Measurements from ENCODE around the gene FPGS.
"Not testable (repeated sequence)": the region's sequence is repeated elsewhere in the genome, so short reads cannot be mapped to it uniquely, and the experiment has no call there.

FPGS gene, protein sequence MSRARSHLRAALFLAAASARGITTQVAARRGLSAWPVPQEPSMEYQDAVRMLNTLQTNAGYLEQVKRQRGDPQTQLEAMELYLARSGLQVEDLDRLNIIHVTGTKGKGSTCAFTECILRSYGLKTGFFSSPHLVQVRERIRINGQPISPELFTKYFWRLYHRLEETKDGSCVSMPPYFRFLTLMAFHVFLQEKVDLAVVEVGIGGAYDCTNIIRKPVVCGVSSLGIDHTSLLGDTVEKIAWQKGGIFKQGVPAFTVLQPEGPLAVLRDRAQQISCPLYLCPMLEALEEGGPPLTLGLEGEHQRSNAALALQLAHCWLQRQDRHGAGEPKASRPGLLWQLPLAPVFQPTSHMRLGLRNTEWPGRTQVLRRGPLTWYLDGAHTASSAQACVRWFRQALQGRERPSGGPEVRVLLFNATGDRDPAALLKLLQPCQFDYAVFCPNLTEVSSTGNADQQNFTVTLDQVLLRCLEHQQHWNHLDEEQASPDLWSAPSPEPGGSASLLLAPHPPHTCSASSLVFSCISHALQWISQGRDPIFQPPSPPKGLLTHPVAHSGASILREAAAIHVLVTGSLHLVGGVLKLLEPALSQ

DNA sequence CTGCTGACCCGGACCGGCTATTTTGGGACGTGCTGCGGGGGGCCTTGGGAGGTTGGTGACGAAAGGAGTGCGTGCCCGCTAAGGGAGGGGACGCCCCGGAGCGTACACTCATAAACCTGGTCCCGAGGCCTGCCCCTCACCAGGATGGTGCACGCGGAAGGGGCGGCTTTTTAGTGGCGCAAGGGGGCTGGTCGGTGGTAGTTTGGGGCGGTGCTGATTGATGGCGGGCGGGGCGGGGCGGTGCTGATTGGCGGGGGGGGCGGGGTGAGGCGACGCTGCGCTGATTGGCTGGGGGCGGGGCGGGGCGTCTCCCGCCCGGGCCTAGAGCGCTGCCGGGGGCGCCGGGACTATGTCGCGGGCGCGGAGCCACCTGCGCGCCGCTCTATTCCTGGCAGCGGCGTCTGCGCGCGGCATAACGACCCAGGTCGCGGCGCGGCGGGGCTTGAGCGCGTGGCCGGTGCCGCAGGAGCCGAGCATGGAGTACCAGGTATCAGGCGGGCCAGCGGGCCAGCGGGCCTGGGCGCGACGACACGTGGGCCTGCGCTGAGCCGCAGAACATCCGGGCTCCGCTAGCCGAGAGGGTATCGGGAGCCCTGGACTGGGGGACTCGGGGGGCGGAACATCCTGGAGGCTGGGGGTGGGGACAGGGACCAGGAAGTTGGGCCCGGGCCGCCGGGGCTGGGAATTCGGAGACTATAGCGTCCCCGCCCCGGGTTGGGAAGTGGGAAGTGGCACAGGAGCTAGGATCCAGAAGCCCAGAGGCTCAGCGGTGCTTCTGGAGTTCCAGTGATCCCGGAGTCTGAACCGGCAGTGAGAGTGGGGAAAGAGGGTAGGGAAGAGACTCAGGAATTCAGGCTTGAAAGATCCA is at the start of gene FPGS:
FPGS (plus strand) TSS at position 307 of the 868 bp plus-strand sequence; CDS start at position 350, 43 bp downstream.
- DNase-seq (ENCODE audit: low spot score), result peak; percentile 84

DNA sequence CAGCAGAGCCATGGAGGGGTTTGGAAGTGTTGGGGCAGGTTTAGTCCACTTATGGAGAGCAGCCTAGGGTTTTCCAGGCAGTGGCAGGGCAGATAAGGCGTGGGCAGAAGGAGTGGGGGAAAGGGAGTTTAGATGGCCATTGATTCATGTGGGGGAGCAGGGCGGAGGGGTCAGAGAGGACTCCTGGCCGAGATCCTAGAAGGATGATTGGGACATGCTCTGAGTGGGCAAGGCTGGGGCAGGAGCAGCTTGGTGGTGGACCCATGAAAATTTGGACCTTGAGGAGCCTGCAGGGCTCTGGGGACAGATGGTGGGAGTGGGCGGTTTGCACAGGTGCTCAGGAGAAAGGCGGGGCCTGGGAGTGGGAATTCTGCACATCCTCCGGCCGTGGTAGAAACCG is 49.5 kb upstream of the FPGS start:
- no peak for DNase-seq (ENCODE audit: low spot score)

DNA sequence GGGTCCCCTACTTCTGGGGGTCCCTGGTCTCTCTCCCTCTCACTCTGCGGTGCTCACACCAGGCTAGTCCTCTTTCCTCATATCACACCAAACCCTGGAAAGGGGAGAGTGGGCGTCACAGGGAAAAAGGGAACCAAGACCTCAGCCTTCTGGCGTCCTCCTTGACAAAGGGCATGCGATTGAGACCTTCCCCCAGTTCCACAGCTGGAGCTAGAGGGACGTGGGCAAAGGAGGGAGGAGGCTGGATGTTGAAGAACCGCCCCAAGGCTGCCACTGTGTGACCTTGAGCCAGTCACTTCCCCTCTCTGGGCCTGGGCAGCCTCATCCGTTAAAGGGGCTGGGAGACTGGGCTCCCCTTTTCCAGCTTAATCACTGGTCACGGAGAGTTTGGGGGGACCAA is 49.1 kb upstream of the FPGS start:
- DNase-seq (ENCODE audit: low spot score), result no peak

DNA sequence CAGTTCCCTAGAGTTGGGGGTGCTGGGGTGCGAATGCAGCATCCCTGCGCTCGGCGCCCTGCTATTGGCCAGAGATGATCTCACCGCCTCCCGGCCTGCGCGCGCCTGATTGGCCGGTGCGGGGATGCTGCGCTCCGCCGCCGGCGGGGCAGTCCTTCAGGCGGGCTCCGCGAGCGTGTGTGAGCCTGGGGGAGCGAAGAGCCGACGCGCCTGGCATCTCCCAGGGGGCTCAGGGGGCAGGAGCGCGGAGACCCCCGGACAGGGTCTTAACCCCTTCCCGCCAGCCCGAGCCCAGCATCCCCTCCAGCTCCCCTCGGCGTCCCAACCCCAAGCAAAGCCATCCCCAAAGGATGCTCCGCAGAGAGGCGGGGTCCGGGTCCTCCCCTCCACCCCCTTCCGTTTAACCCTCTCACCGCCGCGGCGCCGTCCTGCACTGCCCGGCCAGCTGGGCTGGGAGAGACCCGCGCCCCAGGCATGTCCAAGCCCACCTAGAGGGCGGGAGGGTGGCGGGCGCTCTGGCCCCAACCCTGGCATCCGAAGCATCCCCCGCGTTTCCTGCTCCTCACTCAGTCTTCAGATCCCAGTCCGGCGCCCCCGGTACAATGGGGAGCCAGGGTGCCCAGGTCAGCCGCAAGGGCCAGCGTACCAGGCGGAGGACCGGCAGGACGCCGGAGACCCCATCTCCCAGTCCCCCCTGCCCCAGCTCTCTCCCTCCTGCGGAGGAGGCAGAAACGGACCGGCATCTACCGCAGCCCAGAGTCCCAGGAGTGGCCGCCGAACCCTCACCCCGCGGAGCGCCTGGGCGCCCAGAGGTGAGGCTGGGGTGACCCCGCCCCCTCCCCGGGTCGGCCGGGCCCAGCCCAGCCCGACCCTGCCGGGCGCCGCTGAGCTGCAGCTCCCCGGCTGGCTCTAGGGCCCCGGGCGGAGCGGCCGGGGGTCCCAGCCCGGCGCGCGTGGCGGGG is 48.3 kb upstream of the FPGS start:
- no peak for DNase-seq (ENCODE audit: low spot score)

DNA sequence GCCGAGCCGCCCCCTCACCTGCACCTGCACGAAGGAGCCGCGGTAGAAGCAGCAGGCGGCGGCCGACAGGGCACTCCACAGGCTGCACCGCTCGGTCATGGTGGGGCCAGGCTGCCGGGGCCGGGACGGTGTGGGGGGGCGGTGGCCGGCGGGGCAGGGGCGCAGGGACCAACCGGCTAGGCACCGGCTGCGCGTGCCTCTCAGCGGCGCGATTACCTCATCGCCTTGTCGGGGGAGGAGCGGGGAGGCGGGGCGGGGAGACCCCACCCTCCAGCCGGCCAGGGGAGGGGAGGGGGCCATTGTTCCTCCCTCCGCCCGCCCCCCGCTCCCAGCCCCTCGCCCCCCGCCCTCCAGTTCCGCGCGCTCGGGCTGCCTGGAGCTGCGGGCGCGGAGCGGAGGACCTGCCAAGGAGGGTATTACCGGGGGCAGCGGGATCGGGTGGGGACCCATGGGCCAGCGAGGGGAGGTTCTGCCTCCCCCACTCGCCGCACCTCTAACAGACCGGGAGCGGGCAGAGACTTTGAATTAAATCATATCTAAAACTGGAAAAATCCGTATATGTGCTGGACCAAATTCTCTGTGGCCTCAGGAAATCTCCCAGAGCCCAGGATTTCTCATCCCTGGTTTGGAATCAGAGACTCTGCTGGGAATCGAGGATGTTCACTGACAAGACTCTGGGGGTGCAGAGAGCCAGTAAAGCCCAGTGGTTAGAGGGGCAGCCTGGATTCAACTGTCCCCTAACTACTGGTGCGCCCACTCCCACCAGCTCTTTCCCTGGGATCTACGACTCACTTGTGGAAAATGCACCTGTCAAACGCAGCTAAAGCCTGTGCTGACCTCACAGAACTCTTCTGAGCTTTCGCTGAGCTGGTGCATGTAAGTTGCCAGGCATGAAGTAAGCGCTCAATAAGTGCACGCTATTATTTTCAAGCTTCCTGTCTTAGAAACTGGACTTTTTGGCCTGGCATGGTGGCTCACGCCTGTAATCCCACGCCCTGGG is 47.3 kb upstream of the FPGS start:
- no peak for DNase-seq (ENCODE audit: low spot score)

DNA sequence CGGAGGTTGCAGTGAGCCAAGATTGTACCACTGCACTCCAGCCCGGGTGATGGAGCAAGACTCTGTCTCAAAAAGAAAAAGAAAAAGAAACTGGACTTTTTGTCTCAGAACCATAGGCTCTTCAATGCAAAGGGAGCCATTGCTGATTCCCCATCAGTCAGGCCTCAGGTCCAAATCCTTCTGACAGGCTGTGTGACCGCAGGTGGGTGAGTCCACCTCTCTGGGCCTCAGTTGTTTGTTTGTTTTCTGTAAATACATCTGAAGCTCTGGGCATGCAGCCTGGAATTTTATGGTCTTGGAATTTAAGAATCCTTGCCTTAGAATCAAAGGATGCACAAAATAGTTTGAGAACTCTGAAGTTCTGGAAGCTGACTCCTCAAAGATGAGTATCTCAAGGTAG is 46.4 kb upstream of the FPGS start:
- DNase-seq (ENCODE audit: low spot score), result no peak

DNA sequence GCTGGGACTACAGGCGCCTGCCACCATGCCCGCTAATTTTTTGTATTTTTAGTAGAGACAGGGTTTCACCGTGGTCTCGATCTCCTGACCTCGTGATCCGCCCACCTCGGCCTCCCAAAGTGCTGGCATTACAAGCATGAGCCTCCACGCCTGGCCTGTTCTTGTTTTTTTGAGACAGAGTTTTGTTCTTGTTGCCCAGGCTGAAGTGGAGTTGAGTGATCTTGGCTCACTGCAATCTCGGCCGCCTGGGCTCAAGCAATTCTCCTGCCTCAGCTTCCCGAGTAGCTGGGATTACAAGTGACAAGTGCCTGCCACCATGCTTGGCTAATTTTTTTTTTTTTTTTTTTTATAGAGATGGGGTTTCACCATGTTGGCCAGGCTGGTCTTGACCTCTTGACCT is 45.9 kb upstream of the FPGS start:
- not testable (repeated sequence) for DNase-seq (ENCODE audit: low spot score)

DNA sequence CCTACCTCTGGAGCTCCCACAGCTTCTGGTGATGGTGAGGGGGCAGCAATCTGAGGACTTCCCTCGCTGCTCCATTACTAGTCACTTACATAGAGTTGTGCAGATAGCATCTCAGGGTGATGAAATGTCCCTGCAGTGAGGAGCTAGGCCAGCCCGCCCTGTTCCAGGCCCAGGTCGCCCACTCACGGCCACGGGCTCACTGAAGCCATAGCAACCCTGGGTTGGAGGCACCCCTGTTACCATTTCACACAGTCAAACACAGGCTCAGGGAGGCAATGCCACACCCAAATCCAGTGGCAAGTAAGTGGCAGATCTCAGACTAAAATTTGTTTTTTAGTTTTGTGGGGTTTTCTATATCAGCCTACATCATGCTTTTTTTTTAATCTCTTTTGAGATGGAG is 43.8 kb upstream of the FPGS start:
- DNase-seq (ENCODE audit: low spot score), result no peak

DNA sequence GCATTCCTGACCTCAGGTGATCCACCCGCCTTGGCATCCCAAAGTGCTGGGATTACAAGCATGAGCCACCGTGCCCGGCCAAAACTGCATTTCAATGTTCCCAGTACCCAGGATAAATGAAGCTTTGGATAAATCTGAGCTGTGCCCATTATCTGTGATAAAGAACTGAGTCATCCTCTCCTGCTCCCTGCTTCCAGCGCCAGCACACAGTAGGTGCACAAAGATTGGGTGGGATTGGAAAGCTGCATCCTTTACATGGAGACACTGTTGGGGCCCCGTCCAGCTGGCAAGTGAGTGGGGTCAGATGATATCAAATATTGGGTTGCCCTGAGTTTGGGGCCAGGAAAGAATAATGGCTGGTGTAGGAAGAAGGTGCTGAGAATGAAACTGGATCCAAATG is 41.6 kb upstream of the FPGS start:
- DNase-seq (ENCODE audit: low spot score), result no peak

DNA sequence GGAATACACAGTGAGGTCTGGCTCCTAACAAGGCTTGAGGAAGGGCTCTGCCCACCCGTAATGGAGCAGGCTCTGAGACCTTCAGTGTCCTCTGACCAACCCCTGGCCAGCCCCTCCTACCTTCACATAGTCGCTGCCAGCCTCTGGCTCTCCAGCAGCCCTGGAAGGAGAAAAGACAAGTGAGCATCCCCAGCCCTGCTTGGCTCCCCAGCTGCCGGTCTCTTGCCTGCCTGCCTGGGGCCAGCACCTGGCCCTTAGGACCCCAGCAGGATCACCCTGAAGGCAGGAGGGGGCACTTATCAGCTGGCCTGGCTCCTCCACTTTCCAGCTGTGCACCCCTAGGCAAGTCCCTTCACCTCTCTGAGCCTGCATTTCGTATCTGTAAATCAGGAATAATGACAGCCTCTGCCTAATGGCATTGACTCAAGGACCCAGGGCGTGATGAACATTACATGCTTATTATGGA is 41.2 kb upstream of the FPGS start:
- DNase-seq (ENCODE audit: low spot score), result no peak

DNA sequence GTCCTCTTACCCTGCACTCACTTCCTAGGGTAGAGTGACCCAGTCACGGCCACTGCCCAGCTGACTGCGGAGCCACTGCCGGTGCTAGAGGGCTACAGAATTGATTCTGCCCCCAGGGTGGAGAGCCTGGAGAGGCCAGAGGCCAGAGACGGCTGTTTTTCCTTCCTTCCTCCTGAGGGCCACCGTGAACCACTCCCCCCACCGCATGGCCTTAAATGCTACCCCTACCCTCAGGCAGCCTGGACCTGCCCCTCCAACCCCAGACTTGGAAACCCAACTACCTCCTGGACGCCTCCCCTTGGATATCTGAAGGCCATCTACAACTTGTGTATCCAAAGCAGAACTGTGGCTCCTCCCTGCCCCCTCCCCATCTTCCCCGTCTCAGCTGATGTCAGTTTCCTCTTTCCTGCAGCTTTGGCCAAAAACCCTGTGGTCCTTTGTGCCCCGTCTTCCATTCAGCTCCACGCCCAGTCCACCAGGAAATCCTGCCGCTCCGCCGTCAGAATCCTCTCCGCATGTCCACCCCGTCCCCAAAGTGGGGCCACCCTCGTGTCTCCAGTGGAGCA is 40.5 kb upstream of the FPGS start:
- DNase-seq (ENCODE audit: low spot score), result no peak

DNA sequence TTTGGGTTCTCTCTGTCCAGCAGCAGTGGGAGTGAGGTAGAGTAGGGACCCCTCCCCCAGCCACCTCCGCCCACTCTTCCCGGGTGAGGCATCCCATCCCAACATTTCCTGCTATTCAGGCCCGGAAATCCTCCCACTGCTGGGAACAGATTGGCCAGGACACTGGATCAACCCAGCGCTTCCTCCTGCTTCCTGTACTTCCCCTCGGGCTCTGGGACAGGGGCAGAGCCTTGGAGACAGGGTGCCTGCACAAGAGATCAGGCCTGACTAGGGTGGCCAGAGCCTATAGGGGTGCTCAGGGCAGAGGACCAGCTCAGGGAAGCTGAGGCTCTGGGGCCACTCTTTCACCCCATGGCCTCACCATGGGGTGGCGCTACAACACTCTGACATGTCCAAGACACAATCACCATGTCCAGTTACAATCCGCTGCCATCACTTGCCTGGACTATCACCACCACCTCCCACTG is 38.7 kb upstream of the FPGS start:
- DNase-seq (ENCODE audit: low spot score), result peak; percentile 40

DNA sequence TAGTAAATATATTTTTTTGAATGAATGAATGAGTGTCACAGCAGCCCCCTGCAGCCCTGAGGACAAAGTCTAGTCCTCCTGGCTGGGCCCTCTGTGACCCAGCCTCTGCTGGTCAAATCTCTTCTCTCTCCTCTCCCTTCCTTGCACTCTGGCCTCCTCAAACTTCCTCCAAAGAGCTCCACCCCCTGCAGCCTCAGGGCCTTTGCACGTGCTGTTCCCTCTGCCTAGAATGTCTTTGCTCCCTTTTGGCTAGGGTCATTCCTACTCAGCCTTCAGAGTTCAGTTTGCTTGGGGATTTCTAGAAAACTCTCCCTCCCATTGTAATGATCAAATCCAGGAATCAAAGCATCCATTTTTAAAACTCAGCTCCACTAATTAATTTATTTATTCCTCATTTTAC is 37.3 kb upstream of the FPGS start:
- DNase-seq (ENCODE audit: low spot score), result no peak

DNA sequence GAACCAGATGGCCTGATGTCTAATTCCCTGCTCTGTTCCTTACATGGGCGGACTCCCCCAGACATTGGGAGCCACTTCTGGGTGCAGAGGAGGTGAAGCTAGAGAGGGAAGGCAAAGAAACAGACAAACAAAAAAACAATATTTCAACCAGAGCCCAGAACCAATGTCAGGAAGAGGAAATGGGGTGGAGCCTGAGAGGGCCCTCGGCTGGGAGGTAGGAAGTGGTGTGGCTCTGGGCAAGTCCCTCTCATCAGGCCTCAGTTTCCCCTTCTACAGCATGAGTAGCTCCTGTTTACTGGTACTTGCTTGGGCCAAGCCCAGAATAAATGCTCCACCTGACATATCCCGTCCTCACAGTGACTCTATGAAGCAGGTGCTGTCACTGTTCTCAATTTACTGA is 35.3 kb upstream of the FPGS start:
- no peak for DNase-seq (ENCODE audit: low spot score)

DNA sequence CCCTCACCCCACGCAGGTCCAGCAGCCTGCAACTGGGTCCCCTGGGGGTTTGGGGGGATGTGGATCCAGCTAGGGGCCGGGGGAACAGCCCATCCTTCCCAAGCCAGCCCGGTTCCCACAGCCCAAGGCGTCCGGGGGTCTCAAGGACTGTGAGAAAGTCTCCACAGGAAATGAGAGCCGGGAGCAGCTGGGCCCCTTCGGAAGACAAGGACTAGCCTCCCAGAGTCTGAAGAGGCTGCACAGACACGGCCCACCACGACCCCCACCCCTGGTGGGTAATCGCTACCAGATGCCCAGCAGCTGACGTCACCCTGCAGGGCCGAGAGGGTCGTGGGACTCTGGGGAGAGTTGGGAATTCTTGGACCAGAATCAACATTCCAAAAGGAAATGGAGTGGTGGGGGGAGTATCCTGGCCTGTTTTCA is 34.8 kb upstream of the FPGS start:
- DNase-seq (ENCODE audit: low spot score), result no peak

DNA sequence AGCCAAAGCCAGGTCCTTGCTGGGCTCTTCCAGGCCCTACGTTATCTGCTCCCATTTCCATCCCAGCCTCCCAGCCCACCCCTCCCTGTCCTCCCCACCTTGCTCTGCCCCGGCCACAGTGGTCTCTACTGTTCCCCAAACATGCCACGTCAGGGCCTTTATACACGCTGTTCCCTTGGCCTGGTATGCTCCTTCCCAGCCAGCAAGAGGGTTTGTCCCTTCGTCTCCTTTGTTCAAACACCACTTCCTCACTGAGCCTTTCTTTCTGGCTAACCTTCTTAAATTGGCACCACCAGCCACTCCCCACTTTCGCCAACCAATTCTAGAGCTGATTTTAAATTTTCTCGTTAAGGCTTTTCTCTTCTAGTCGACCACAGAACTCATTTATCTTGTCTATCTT is 34.0 kb upstream of the FPGS start:
- no peak for DNase-seq (ENCODE audit: low spot score)

DNA sequence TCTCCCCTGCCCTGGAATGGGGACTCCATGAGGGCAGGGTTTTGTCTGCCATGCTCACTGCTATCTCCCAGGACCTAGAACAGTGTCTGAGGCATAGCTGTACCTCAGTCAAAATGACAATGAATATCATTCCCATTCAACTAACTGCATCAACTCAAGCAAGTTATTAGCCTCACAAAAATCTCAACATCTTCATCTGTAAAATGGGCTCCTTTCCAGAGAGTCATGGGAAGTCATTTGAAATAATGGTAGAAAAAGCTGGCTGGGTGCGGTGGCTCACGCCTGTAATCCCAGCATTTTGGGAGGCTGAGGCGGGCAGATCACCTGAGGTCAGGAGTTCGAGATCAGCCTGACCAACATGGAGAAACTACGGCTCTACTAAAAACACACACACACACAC is 33.6 kb upstream of the FPGS start:
- DNase-seq (ENCODE audit: low spot score), result no peak

DNA sequence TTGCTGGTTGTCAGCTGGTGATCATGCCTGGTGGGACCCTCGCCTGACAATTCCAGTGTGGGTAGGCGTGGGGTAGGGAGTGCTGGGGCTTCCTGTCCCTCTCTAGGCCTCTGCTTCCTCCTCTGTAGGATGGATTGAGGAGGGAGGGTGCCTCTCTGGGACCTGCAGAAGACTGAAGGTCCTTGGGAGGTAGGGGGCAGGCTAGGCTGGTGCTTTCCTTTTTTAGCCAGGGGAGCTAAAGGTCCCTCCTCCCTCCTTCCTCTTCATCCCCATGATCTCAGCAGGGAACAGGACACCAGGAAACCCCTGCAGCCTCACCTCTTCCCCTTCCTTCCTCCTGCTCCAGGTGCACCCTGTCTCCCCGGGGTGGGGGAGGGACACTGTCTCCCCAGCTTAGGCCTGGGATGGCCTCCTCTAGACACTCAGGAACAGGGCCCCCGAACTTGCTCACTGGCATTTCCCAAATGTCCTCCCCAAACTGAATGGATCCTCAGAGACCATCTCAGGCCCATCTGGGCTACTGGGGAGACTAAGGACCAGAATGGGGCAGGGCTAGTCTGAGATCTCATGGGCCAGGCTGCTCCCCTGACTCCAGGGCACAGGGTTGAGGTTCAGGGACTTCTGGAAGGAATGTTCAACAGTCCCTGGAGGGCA is 32.6 kb upstream of the FPGS start:
- no peak for DNase-seq (ENCODE audit: low spot score)

DNA sequence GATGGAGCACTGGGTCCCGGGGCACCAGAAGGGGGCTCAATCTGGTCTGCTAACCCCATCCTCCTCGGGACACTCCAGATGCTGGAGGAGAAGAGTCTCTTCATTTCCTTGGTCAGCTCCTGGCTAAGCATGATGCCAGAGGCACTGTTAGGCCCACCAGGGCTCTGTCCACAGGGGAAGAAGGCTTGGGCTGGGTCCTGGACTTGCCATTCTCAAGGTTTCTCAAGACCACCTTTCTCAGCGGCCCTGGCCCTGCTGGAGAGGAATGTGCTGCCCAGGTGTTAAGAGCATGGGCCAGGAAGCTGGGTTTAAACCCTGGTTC is 32.1 kb upstream of the FPGS start:
- no peak for DNase-seq (ENCODE audit: low spot score)

All from hematopoietic multipotent progenitor cell treated with erythropoietin and hydrocortisone succinate and interleukin-3 and kit ligand, for 15 days (in vitro differentiated cells).